ENCODE measurements around the gene SLC25A53. TPM values are rescaled to one million over a fixed set of nuclear protein-coding genes. Genes with fewer than 3 reads are reported as not detected.
A peak's percentile ranks its signal among the peaks of the same experiment; 100 is the strongest.

SLC25A53 gene
- total RNA-seq = 7.0 and 11.9 TPM in 2 replicates

- DNase-seq (ENCODE audit: low read depth in 2 of 2) = peak; percentile 86 to 93
Observed at GRCh38 chrX:104156630-104157529, at the start of gene SLC25A53. SLC25A53 (minus strand) TSS chrX:104157009; CDS start chrX:104105257, 51,752 bp downstream.

GRCh38 chrX:104205548-104205947 is 48.7 kb upstream of the SLC25A53 start:
- DNase-seq (ENCODE audit: low read depth in 2 of 2) = no peak

GRCh38 chrX:104195489-104196084 is 38.8 kb upstream of the SLC25A53 start:
- DNase-seq (ENCODE audit: low read depth in 2 of 2) = peak; percentile 41 to 47

- DNase-seq (ENCODE audit: low read depth in 2 of 2) = no peak
Observed at GRCh38 chrX:104195013-104195412, 38.2 kb upstream of the SLC25A53 start.

- DNase-seq (ENCODE audit: low read depth in 2 of 2) = peak in 1 of 2 donors; percentile 2
Observed at GRCh38 chrX:104193485-104193884, 36.7 kb upstream of the SLC25A53 start.

- no peak for DNase-seq (ENCODE audit: low read depth in 2 of 2)
Observed at GRCh38 chrX:104189837-104190236, 33.0 kb upstream of the SLC25A53 start.

GRCh38 chrX:104187931-104188330 is 31.1 kb upstream of the SLC25A53 start:
- no peak for DNase-seq (ENCODE audit: low read depth in 2 of 2)

- no peak for DNase-seq (ENCODE audit: low read depth in 2 of 2)
Observed at GRCh38 chrX:104183685-104184084, 26.9 kb upstream of the SLC25A53 start.

GRCh38 chrX:104173841-104174240 is 17.0 kb upstream of the SLC25A53 start:
- DNase-seq (ENCODE audit: low read depth in 2 of 2) = no peak

- DNase-seq (ENCODE audit: low read depth in 2 of 2) = no peak
Observed at GRCh38 chrX:104172788-104173187, 16.0 kb upstream of the SLC25A53 start.

GRCh38 chrX:104172121-104172520 is 15.3 kb upstream of the SLC25A53 start:
- DNase-seq (ENCODE audit: low read depth in 2 of 2) = no peak

GRCh38 chrX:104168127-104168526 is 11.3 kb upstream of the SLC25A53 start:
- DNase-seq (ENCODE audit: low read depth in 2 of 2) = no peak

- DNase-seq (ENCODE audit: low read depth in 2 of 2) = no peak
Observed at GRCh38 chrX:104166735-104167436, 10.1 kb upstream of the SLC25A53 start.

GRCh38 chrX:104165894-104166734 is 9.3 kb upstream of the SLC25A53 start, which contains the start of gene FAM199X:
FAM199X (plus strand) TSS chrX:104166453; CDS start chrX:104166786, 333 bp downstream.
- DNase-seq (ENCODE audit: low read depth in 2 of 2) = peak; percentile 88 to 89

GRCh38 chrX:104151037-104151436 is 5.8 kb downstream of the SLC25A53 start:
- DNase-seq (ENCODE audit: low read depth in 2 of 2) = no peak

- DNase-seq (ENCODE audit: low read depth in 2 of 2) = no peak
Observed at GRCh38 chrX:104141087-104141760, 15.6 kb downstream of the SLC25A53 start.

- peak; percentile 28 to 34 for DNase-seq (ENCODE audit: low read depth in 2 of 2)
Observed at GRCh38 chrX:104137496-104137895, 19.3 kb downstream of the SLC25A53 start.

- DNase-seq (ENCODE audit: low read depth in 2 of 2) = peak; percentile 90 to 92
Observed at GRCh38 chrX:104136241-104137019, 20.4 kb downstream of the SLC25A53 start.

- DNase-seq (ENCODE audit: low read depth in 2 of 2) = no peak
Observed at GRCh38 chrX:104135677-104136076, 21.1 kb downstream of the SLC25A53 start.
